Activated naive CD8-positive, alpha-beta T cell (primary cell): Measurements from ENCODE around the gene PLD5.

Experiments
- H3K27ac Mint-ChIP-seq: one replicate; pipeline ENCODE4 v1.8.0; 2021; ENCODE audit warnings: mixed read lengths
- H3K27me3 Mint-ChIP-seq: one replicate; pipeline ENCODE4 v1.8.0; 2021; ENCODE audit warnings: mixed read lengths
- H3K36me3 Mint-ChIP-seq: one replicate; pipeline ENCODE4 v1.8.0; 2021; ENCODE audit warnings: mixed read lengths
- H3K4me1 Mint-ChIP-seq: one replicate; pipeline ENCODE4 v1.8.0; 2021; ENCODE audit warnings: low read depth, mixed read lengths
- H3K4me3 Mint-ChIP-seq: one replicate; pipeline ENCODE4 v1.8.0; 2021; ENCODE audit warnings: mild to moderate bottlenecking, mixed read lengths
- H3K9me3 Mint-ChIP-seq: one replicate; pipeline ENCODE4 v1.8.0; 2021; ENCODE audit warnings: low read depth, mixed read lengths

PLD5 gene

GRCh38 chr1:242454262-242455051 is 70.0 kb downstream of the PLD5 start:
- H3K27ac Mint-ChIP-seq = no peak overlapping the region
- H3K36me3 Mint-ChIP-seq = no peaks in the 10 kb centered on the region
- peaks cover 12% of the 10 kb centered on the region for H3K27me3 Mint-ChIP-seq
- no peaks in the 10 kb centered on the region for H3K9me3 Mint-ChIP-seq
- no peak overlapping the region for H3K4me3 Mint-ChIP-seq
- no peaks in the 10 kb centered on the region for H3K4me1 Mint-ChIP-seq

- Mint-ChIP-seq H3K4me1 (no peaks in the 10 kb centered on the region), H3K36me3 (no peaks in the 10 kb centered on the region), H3K27ac (no peak overlapping the region), H3K4me3 (no peak overlapping the region), H3K27me3 (peaks cover 18% of the 10 kb centered on the region), H3K9me3 (no peaks in the 10 kb centered on the region)
Measured at GRCh38 chr1:242452573-242452972, 71.9 kb downstream of the PLD5 start.

GRCh38 chr1:242449661-242450060 is 74.8 kb downstream of the PLD5 start:
- H3K27ac Mint-ChIP-seq = no peak overlapping the region
- no peaks in the 10 kb centered on the region for H3K36me3 Mint-ChIP-seq
- H3K9me3 Mint-ChIP-seq = no peaks in the 10 kb centered on the region
- H3K27me3 Mint-ChIP-seq = peaks cover 17% of the 10 kb centered on the region
- no peak overlapping the region for H3K4me3 Mint-ChIP-seq
- H3K4me1 Mint-ChIP-seq = no peaks in the 10 kb centered on the region

- H3K4me3 Mint-ChIP-seq = no peak overlapping the region
- H3K27ac Mint-ChIP-seq = no peak overlapping the region
- no peaks in the 10 kb centered on the region for H3K36me3 Mint-ChIP-seq
- no peaks in the 10 kb centered on the region for H3K4me1 Mint-ChIP-seq
- peaks cover 17% of the 10 kb centered on the region for H3K27me3 Mint-ChIP-seq
- H3K9me3 Mint-ChIP-seq = no peaks in the 10 kb centered on the region
Measured at GRCh38 chr1:242448910-242449645, 75.4 kb downstream of the PLD5 start.

GRCh38 chr1:242447689-242448088 is 76.8 kb downstream of the PLD5 start:
- Mint-ChIP-seq H3K4me3 (no peak overlapping the region), H3K27me3 (peaks cover 16% of the 10 kb centered on the region), H3K27ac (no peak overlapping the region)

GRCh38 chr1:242440757-242441156 is 83.7 kb downstream of the PLD5 start:
- no peak overlapping the region for H3K27ac Mint-ChIP-seq
- H3K36me3 Mint-ChIP-seq = no peaks in the 10 kb centered on the region
- H3K9me3 Mint-ChIP-seq = no peaks in the 10 kb centered on the region
- H3K4me1 Mint-ChIP-seq = no peaks in the 10 kb centered on the region
- peaks cover 2% of the 10 kb centered on the region for H3K27me3 Mint-ChIP-seq
- H3K4me3 Mint-ChIP-seq = no peak overlapping the region

More at GRCh38 chr1:242447689-242448088, 76.8 kb downstream of the PLD5 start:
- Mint-ChIP-seq H3K4me1 (no peaks in the 10 kb centered on the region), H3K9me3 (no peaks in the 10 kb centered on the region), H3K36me3 (no peaks in the 10 kb centered on the region)

GRCh38 chr1:242435200-242435599 is 89.3 kb downstream of the PLD5 start:
- Mint-ChIP-seq H3K27me3 (peaks cover 3% of the 10 kb centered on the region), H3K9me3 (no peaks in the 10 kb centered on the region), H3K27ac (no peak overlapping the region), H3K4me3 (no peak overlapping the region), H3K36me3 (no peaks in the 10 kb centered on the region), H3K4me1 (no peaks in the 10 kb centered on the region)

- H3K27ac Mint-ChIP-seq = no peak overlapping the region
Measured at GRCh38 chr1:242432491-242433095, 91.9 kb downstream of the PLD5 start.

GRCh38 chr1:242431786-242432185 is 92.7 kb downstream of the PLD5 start:
- no peaks in the 10 kb centered on the region for H3K36me3 Mint-ChIP-seq
- peaks cover 3% of the 10 kb centered on the region for H3K27me3 Mint-ChIP-seq
- H3K9me3 Mint-ChIP-seq = no peaks in the 10 kb centered on the region
- H3K4me1 Mint-ChIP-seq = no peaks in the 10 kb centered on the region
- H3K4me3 Mint-ChIP-seq = no peak overlapping the region
- no peak overlapping the region for H3K27ac Mint-ChIP-seq

More at GRCh38 chr1:242432491-242433095, 91.9 kb downstream of the PLD5 start:
- H3K9me3 Mint-ChIP-seq = no peaks in the 10 kb centered on the region
- no peaks in the 10 kb centered on the region for H3K36me3 Mint-ChIP-seq
- H3K4me1 Mint-ChIP-seq = no peaks in the 10 kb centered on the region
- peaks cover 3% of the 10 kb centered on the region for H3K27me3 Mint-ChIP-seq
- no peak overlapping the region for H3K4me3 Mint-ChIP-seq

- H3K4me1 Mint-ChIP-seq = no peaks in the 10 kb centered on the region
- H3K27ac Mint-ChIP-seq = no peak overlapping the region
- peaks cover 3% of the 10 kb centered on the region for H3K27me3 Mint-ChIP-seq
- H3K9me3 Mint-ChIP-seq = no peaks in the 10 kb centered on the region
- no peaks in the 10 kb centered on the region for H3K36me3 Mint-ChIP-seq
- H3K4me3 Mint-ChIP-seq = no peak overlapping the region
Measured at GRCh38 chr1:242430956-242431355, 93.5 kb downstream of the PLD5 start.

GRCh38 chr1:242428399-242429190 is 95.9 kb downstream of the PLD5 start:
- Mint-ChIP-seq H3K36me3 (no peaks in the 10 kb centered on the region), H3K4me3 (no peak overlapping the region), H3K27ac (no peak overlapping the region), H3K9me3 (no peaks in the 10 kb centered on the region), H3K27me3 (peaks cover 2% of the 10 kb centered on the region), H3K4me1 (no peaks in the 10 kb centered on the region)

- no peaks in the 10 kb centered on the region for H3K36me3 Mint-ChIP-seq
- H3K27ac Mint-ChIP-seq = no peak overlapping the region
- H3K9me3 Mint-ChIP-seq = no peaks in the 10 kb centered on the region
- H3K27me3 Mint-ChIP-seq = peaks cover 2% of the 10 kb centered on the region
- H3K4me1 Mint-ChIP-seq = no peaks in the 10 kb centered on the region
- no peak overlapping the region for H3K4me3 Mint-ChIP-seq
Measured at GRCh38 chr1:242427519-242427918, 97.0 kb downstream of the PLD5 start.

- Mint-ChIP-seq H3K4me3 (no peak overlapping the region), H3K9me3 (no peaks in the 10 kb centered on the region), H3K27me3 (peaks cover 2% of the 10 kb centered on the region), H3K4me1 (no peaks in the 10 kb centered on the region), H3K36me3 (no peaks in the 10 kb centered on the region), H3K27ac (no peak overlapping the region)
Measured at GRCh38 chr1:242426271-242426905, 98.1 kb downstream of the PLD5 start.

- H3K36me3 Mint-ChIP-seq = no peaks in the 10 kb centered on the region
- H3K27me3 Mint-ChIP-seq = peaks cover 2% of the 10 kb centered on the region
- no peaks in the 10 kb centered on the region for H3K4me1 Mint-ChIP-seq
- H3K27ac Mint-ChIP-seq = no peak overlapping the region
- H3K4me3 Mint-ChIP-seq = no peak overlapping the region
- H3K9me3 Mint-ChIP-seq = no peaks in the 10 kb centered on the region
Measured at GRCh38 chr1:242425232-242425631, 99.3 kb downstream of the PLD5 start.
